HG02588 (cell line): ENCODE results near the gene NAA60.

ENCODE experiments used
- ATAC-seq: cut with Tn5 transposase; IDR thresholded peaks from one replicate; pipeline ENCODE4 v1.9.1; 2021; ENCODE audit warnings: mild to moderate bottlenecking, moderate library complexity; ENCODE audit not compliant: unreplicated experiment

NAA60 gene

GRCh38 chr16:3536271-3536731, 92.8 kb downstream of the NAA60 start:
- no peak for ATAC-seq
